GM19025 (cell line): ENCODE data around the gene C16orf86.

Source experiments
- ATAC-seq: cut with Tn5 transposase; IDR thresholded peaks from one replicate; pipeline ENCODE4 v1.9.1; 2021; ENCODE audit warnings: mild to moderate bottlenecking, low read depth, moderate library complexity; ENCODE audit not compliant: unreplicated experiment

C16orf86 gene

DNA sequence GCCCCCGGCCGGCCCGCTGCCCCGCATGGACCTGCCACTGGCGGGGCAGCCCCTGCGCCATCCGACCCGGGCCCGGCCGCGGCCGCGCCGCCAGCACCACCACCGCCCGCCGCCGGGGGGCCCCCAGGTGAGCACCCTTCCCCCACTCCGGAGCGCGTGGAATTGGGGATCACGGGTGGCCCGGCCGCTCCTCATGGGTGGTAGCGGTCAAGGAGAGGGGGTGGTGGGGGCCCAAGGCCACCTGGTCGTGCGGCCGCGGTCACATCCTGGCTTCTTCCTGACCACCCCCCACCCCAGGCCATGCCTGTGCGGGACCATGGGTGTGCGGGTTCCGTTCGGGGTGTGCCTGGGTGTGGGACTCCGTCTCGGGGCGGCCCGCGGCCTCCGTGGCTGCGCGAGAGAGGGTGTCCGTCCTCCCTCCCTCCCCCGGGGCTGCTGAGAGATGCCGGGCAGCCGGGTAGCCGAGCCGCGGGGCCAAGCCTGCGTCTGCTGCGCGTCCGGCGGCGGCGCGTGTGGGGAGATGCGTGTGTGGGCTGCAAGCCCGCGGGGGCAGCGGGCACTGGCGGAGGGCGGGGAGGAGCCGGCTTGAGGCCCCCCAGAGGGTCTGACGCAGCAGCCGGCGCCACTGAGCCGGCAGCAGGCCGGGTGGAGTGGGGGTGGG is 13.4 kb upstream of the C16orf86 start:
- no peak for ATAC-seq

DNA sequence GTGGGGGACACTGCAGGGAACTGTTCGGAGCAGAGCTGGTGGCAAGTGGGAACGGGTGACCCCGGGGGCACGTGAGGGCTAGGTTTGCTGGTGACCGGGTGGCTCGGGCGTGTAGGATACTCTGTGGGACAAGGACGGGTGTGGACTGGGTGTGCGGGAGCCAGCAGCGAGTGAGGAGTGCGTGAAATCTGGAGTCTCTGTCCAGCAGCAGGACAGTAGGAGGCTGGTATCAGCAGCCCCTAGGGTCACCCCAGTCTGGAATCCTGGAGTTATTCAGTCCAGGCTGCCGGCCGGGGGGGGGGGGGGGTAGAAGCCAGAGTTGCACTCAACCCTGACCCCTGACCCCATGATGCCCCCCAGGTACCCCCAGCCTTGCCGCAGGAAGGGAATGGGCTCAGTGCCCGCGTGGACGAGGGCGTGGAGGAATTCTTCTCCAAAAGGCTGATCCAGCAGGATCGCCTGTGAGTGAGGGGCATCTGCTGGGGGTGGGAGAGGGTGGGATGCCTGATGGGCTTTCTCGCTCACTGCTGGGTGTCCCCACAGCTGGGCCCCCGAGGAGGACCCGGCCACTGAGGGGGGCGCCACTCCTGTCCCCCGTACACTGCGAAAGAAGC is 12.7 kb upstream of the C16orf86 start:
- ATAC-seq = no peak

DNA sequence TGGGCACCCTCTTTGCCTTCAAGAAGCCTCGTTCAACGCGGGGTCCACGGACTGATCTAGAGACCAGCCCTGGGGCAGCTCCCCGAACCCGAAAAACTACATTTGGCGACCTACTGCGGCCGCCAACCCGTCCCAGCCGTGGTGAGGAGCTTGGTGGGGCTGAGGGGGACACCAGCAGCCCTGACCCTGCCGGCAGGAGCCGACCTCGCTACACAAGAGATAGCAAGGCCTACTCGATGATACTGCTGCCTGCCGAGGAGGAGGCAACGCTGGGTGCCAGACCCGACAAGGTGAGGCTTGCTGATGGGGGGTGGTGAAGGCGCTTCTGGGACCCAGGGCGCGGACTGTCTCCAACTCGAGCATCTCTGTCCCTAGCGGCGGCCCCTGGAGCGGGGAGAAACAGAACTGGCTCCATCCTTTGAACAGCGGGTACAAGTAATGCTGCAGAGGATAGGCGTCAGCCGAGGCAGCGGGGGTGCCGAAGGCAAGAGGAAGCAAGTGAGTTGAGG is 12.2 kb upstream of the C16orf86 start:
- ATAC-seq = no peak

DNA sequence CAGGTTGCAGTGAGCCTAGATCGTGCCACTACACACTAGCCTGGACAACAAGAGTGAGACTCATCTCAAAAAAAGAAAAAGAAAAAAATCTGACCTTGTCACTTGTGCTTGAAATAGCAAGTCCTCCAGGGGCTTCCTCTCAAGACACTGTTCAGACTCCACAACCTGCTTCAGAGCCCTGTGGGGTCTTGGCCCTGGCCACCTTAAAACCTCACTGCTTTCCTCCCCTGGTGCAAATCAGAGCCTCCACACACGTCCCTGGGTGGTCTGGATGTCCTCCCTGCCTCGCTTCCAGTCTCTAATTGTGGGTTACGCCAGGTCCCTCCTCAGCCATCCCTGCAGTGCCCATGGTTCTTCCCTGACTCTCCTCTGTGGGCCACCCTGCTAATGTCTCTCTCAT is 11.3 kb upstream of the C16orf86 start:
- no peak for ATAC-seq

DNA sequence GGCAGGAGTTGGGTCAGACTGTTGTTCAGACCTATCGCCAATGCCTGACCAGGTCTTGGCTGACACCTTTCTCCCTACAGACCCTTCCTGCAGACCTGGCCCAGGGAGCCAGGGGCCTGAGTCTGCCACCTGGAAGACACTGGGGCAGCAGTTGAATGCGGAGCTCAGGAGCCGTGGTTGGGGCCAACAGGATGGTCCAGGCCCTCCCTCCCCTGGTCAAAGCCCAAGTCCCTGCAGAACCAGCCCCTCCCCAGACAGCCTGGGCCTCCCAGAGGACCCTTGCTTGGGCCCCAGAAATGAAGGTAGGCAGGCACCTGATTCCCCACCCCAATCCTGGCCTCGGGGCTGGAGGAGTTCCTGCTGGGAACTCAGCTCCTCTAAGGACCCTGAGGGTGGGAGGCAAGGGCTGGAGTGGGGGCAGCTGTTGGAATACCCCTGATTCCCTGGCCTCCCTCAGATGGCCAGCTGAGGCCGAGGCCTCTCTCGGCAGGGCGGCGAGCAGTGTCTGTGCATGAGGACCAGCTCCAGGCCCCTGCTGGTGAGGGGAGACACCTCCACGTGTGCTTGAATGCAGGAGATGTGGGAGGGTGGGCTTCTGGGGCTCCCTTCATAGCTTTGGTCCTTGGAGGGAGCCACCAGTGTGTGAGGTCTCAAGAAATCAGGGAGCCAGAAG is 10.1 kb upstream of the C16orf86 start:
- no peak for ATAC-seq

DNA sequence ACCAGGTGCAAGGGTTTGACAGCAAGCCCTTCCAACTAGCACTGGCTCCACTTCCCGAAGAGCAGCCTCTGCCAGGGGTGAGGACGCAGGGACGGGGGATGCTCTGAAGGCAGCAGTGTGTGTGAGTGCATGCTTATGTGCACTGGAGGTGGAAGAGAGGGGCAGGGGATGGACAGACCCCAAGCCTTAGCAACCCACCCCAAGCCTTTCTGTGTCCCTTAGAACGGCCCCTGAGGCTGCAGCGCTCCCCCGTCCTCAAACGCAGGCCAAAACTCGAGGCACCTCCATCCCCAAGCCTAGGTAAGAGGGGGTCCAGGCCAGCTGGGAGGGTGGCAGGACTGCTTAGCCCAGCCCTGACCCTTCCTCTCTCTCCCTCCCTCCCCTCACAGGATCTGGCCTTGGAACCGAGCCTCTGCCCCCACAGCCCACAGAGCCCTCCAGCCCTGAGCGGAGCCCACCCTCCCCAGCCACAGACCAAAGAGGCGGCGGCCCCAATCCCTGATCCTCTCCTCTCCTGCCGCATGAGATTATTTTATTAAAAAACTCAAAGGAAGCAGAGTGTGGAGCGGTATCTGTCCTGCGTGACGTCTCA is 9.5 kb upstream of the C16orf86 start:
- no peak for ATAC-seq

DNA sequence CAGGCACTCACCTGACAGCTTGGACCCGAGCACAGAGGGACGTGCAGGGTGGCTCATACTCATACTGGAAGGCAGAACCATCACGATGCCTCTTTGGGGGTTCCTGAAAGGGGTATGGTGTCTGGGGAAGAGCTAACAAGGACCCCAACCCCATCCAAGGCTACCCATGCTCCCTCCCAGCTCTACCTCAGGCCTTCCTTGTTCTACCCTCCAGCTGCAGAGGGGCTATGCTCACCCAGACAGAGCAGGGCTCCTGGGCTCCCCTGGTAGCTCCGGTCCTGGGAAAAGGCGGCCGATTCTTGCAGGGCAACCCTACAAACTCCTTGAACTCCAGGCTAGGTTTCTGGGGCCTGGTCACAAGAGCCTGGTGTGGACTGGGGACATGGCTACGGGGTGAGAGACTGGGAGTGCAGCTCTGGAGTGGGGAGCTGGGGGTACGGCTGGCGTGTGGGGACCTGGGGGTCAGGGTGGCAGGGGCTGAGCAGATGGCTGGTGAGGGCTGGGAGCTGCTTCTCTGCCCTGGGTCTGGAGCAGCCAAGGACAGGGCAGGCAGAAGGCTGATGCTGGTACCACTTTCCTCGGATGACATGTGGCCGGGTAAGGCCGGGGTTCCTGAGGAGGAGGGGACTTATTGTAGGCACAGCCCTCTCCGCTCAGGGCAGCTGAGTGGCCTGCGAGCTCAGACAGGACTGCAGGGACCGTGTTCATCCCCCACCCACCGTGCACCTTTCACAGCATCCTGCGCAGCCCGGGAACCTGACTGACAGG is 8.7 kb upstream of the C16orf86 start:
- ATAC-seq = no peak

DNA sequence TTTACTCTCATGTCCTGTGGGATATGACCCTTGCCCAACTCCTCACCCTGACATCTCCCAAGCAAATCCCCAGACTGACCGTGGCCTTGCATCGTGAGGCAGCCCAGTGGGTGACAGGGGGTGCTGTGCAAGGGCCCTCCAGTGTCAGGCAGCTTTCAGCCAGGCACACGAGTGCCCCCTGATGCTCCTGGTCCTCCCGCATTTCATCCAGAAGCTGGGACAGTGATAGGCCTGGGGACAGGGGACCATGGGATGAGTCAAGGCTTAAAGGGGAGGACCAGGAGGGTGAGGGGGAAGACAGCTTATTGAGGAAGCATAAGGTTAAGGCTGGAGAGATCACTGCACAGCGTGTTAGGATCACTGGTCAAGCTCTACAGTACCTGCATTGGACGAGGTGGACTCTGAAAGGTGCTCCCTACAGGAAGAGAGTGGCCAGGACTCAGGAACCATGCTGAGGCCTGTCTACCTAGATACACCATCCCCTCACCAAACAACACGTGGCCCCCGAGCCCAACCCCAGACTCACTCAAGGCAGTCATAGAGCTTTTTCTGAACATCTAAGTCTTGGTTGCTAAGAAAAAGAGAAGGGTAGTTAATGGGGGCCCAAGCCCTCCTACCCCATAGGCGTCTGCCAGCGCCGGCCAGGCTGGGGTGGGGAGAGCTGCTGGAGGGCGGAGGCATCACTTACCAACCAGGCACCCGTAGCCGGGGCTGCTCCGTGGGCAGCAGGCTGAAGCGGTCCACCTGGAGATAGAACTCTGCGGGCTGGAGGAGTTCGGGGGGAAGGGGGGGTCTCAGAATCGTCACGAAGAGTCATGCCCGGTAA is 7.6 kb upstream of the C16orf86 start:
- no peak for ATAC-seq

DNA sequence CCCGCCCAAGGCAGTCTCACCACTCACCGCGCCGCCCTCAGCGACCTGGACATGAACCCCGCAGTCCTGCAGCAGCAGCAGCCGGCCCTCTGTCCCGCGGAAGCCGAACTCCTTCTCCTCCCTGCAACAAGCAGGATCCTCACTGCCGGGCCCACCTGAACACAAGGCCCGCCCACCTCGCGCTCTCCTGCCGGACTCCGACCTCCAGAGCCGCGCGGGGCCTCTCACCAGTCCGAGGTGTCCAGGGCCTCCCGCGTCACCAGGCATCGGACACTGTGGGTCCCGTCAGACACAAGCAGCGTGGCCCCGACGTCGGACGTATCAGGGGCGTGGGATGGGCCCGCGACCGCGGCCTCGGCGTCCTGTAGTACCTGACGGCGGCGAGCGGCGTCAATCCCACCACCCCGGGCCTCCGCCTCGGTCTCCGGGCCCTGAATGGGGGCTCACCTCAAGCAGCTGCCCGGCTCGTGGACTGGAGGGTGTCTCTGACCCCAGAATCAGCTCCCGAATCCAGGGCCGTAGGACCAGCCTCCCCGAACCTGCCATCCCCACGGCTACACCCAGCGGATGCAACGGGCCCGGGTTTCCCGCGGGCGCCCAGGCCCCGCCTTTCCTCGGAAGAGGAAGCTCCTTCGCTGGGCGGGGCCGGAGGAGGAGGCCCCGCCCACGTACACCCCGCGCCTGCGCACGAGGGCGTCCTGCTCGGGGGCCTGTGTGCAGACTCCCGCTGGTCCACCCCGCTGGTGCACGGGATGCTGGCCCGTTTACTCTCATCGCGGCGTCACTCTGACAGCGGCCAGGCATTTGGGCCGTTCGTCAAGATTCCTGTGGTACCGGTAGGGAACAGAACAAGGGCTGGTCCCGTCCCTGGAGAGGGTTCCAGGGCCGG is 6.7 kb upstream of the C16orf86 start, which contains the start of gene ACD:
ACD (minus strand) TSS at position 586 of the 889 bp plus-strand sequence; CDS start at position 546, 40 bp downstream.
- ATAC-seq = peak; percentile 48

DNA sequence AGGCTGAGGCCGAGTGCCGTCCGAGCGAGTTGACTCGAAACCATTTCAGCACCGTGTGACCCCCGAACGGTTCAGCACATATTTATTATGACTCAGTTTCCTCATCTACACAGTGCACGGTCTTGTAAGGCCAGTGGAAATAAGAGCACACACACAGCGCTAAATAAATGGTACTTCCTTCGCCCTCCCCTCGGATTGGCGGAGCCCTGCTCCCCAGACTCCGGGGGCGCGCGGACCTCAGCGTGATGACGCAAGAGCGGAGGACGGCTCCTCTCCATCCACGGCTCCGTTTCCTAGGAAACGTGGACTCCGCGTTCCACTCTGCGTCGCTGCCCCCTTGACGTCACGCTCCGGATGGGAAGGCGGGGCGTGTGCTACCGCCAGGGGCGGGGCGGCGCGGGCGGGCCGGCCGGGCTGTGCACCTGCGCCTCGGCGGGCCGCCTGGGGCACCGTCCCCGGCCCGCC is 6.0 kb upstream of the C16orf86 start, which contains the start of gene PARD6A:
PARD6A (plus strand) TSS at position 397 of the 465 bp plus-strand sequence. CDS start 79 bp downstream, outside the sequence.
- ATAC-seq = peak; percentile 82

DNA sequence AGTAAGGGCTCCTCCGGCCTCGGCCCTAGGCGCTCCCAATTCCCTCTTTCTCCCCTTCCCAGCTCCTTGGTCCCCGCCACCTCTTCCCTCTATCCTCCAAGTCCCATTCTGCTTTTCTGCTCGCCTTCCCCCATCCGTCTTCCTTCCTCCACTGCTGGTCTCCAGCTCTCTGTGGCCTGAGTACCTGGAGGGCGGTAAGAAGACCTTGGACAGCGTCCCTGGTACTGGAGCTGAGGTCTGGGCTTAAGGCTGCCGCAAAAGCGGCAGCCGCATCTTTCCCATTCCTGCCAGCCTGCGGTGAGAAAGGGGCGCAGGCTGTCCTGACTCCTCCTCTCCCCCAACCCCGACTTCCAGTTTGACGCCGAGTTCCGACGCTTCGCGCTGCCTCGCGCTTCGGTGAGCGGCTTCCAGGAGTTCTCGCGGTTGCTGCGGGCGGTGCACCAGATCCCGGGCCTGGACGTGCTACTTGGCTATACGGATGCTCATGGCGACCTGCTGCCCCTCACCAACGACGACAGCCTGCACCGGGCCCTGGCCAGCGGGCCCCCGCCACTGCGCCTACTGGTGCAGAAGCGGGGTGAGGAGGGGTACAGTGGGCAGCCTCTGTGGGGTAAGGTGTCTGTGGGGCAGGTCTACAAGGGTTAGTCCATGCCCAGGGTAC is 5.4 kb upstream of the C16orf86 start:
- no peak for ATAC-seq

DNA sequence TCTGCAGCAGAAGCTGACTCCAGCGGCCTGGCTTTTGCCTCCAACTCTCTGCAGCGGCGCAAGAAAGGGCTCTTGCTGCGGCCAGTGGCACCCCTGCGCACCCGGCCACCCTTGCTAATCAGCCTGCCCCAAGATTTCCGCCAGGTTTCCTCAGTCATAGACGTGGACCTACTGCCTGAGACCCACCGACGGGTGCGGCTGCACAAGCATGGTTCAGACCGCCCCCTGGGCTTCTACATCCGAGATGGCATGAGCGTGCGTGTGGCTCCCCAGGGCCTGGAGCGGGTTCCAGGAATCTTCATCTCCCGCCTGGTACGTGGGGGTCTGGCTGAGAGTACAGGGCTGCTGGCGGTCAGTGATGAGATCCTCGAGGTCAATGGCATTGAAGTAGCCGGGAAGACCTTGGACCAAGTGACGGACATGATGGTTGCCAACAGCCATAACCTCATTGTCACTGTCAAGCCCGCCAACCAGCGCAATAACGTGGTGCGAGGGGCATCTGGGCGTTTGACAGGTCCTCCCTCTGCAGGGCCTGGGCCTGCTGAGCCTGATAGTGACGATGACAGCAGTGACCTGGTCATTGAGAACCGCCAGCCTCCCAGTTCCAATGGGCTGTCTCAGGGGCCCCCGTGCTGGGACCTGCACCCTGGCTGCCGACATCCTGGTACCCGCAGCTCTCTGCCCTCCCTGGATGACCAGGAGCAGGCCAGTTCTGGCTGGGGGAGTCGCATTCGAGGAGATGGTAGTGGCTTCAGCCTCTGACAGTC is 4.5 kb upstream of the C16orf86 start:
- ATAC-seq = no peak

DNA sequence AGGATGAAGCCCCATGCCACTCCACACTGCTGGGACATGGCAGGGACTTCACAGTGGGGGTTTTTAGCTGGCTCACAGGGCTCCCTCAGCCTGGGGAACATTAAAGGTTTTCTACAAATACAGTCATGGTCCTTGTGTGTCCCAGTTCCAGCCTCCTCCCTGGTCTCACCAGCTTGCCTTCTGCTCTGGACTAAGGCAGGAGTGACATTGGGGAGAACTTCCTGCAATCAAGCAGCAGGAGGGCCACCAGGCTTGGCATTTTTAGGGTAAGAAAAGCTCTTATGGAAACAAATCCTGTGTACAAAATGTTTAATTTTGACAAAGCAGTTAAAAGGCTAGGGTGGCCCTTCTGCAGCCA is 4.0 kb upstream of the C16orf86 start:
- ATAC-seq = no peak

DNA sequence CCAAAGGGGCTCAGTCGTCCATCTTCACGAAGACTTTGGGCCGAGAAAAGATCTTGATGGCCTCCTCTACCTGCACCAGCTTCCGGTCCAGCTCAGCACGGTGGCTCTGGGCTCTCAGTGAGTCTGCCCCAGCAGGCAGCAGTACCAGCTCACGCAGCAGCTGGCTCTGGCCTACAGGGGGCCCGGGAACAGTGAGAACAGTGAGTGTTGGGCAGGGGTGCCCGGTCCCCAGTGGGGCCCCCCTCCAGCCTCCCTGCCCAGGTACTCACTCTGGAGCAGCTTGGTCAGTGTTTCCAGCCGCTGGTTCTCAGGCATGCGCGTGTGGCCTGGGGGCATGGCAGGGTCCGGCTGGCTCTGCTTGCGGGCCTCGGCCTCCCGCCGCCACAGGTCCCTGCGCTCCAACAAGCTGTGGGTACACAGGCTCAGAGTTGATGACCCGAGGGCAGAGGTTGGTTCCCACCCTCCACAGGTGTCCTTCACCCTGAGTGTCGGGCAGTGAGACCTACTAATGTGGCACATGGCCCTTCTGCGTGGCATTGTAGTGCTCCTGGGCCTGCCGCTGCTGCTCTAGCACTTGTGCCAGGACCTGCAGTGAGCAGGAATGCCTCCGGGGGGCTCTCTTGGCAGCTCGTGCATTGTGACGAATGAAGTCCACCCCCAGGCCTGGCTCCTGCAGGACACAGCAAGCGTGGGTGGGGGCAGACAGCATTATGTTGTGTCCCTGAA is 3.3 kb upstream of the C16orf86 start:
- no peak for ATAC-seq

DNA sequence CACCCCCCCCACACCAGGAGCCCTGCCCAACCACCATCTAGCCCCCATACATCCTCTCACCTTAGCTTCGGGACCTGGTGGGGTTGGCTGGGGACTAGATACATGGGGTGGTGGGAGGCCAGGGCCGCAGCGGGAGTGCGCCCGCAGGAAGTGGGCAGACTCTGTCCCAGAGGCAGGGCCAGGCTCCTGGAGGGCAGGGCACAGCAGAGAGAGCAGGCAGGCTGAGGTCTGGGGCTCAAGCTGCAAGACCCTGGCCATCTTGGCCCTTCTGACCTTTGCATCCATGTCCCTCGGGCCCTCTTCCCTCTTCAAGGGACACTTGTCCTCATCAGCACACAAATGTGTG is 2.8 kb upstream of the C16orf86 start:
- ATAC-seq = no peak

DNA sequence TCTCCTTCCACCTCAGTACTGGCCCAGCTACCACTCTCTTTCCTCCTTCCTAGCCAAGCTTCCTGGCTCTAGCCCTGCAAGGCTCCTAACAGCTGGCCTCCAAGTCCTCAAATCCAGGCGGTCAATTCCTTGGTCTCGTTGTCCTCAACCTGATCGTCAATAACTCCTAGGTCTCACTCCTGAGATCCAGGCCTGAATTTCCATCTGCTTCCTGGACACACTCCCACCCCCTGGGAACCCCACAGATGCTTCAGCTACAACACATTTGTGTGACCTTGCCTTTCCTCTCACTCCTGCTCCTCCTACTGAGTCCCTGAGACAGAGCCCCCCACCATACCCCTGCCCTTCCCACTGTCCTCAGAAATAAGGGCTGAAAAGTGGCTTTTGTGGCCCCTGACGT is 2.4 kb upstream of the C16orf86 start:
- ATAC-seq = no peak

DNA sequence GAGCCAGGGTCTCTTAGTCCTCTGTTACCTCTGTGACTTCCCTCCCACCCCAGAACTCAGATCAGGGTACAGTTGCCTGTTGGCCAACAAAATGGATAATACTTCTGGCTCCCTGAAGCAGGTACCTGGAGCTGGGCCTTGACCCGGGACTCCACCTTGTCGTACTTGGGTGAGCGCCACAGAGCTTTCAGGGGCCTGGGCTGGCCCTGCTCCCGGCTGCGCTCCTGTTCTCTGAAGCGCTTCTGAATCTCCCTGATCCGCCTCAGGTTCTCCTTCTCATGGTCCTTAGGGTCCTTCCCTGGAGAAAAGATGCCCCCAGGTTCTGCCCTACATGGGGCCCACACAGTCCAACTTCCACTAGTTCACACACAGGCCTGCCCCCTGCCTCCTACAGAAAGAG is 1.7 kb upstream of the C16orf86 start:
- ATAC-seq = no peak
